ENCODE data around the gene BLM. TPM values are rescaled to one million over a fixed set of nuclear protein-coding genes. Genes with fewer than 3 reads are reported as not detected.

BLM gene
- total and polyA plus RNA-seq, 2 of the 13 experiments (the other 11 are each of a cell fraction or from before 2014, with no cell fraction given) = 5.1 to 11.8 TPM

GRCh38 chr15:90812958-90813265 is 95.8 kb downstream of the BLM start:
- H3K27ac ChIP-seq (ENCODE audit: extremely low read length, insufficient read depth, low read length) = no peak overlapping the region
- POLR2A ChIA-PET = no interaction called here
- H3K9me3 ChIP-seq (ENCODE audit: low read length) = no peaks in the 10 kb centered on the region
- intact Hi-C loops (cut with micrococcal nuclease; ENCODE audit: unreplicated experiment) = no loop called here
- H3K4me1 ChIP-seq (ENCODE audit: insufficient read depth, low read length) = no peaks in the 10 kb centered on the region
- TF ChIP-seq DPF2 (CRISPR knock-in tag; IDR thresholded peaks at IDR 0.05; ENCODE audit: borderline replicate concordance, low read depth) = no peak
- no peak for TF ChIP-seq ATAD3A (CRISPR knock-in tag; IDR thresholded peaks at IDR 0.05)
- no peak for TF ChIP-seq ZFP36 (IDR thresholded peaks at IDR 0.05; ENCODE audit: borderline replicate concordance, low read depth, low read length, partially characterized antibody)
- no peak for TF ChIP-seq KDM6A (CRISPR knock-in tag; IDR thresholded peaks at IDR 0.05; ENCODE audit: low read depth)
- no peak for TF ChIP-seq ZNF800 (CRISPR knock-in tag; IDR thresholded peaks at IDR 0.05)
- TF ChIP-seq DRAP1 (CRISPR knock-in tag; IDR thresholded peaks at IDR 0.05) = no peak
- no peak for TF ChIP-seq ZNF552 (CRISPR knock-in tag; IDR thresholded peaks at IDR 0.05; ENCODE audit: borderline replicate concordance)
- no peak for TF ChIP-seq BHLHE40 (IDR thresholded peaks at IDR 0.05; ENCODE audit: low read length)
- H3K4me3 ChIP-seq (replicated peaks in 1 of 3; ENCODE audit: insufficient read depth in 1 of 3, low read depth in 2 of 3, low read length in 3 of 3) = no peak overlapping the region
- H3K9ac ChIP-seq (ENCODE audit: insufficient read depth, low read depth, low read length) = no peak overlapping the region
- ATAC-seq (no peak), DNase-seq (ENCODE audit: low spot score) (no peak), FAIRE-seq (no peak)
- no peak overlapping the region for H3K4me2 ChIP-seq (ENCODE audit: low read depth, low read length)
- WGBS (ENCODE audit: low lambda C conversion rate) = 98% methylated on average over 6 of the region's 6 CpGs
- BruUV-seq (replicated peaks) = no TSS peak
- H3K36me3 ChIP-seq (replicated peaks in 1 of 2; ENCODE audit: control insufficient read depth in 1 of 2, insufficient read depth in 2 of 2, low read length in 2 of 2) = peaks cover 1 to 29% of the 10 kb centered on the region in 2 experiments; a peak in 3 of 5 replicates
- H3K27me3 ChIP-seq (ENCODE audit: control insufficient read depth in 1 of 2, insufficient read depth in 2 of 2, low read length in 2 of 2) = no peaks in the 10 kb centered on the region; a peak in 1 of 5 replicates
- no peaks in the 10 kb centered on the region for H4K20me1 ChIP-seq (ENCODE audit: insufficient read depth, low read length)
- CTCF ChIA-PET (ENCODE audit: low intra/inter-chr PET ratio, low total read pairs) = no interaction called here
- no peaks in the 10 kb centered on the region for H3K79me2 ChIP-seq (ENCODE audit: insufficient read depth, low read length)
- in situ Hi-C loops (cut with HindIII; ENCODE audit: extremely low pct_ligation_motif_present, low pct_unique_long_range_greater_than_20kb) = no loop called here
- H2AFZ ChIP-seq (ENCODE audit: low read length) = no peak overlapping the region

Measured in HepG2 (cell line).